Trophoblast cell (in vitro differentiated cells and primary cell): ENCODE data around the gene LDB2.

Experiments used
- DNase-seq, 2 donors: peaks; one replicate each; pipeline ENCODE4 v3.0.0-alpha.2; 2016
- H2AFZ ChIP-seq: 2 replicates; pipeline ENCODE4 v1.6.1; 2013; ENCODE audit warnings: low read length, moderate library complexity, mild to moderate bottlenecking; ENCODE audit not compliant: insufficient read depth, poor library complexity
- H2AK5ac ChIP-seq: 2 replicates; pipeline ENCODE4 v1.6.1; 2013; ENCODE audit warnings: mild to moderate bottlenecking, low read length
- H2BK120ac ChIP-seq: 2 replicates; pipeline ENCODE4 v1.6.1; 2013; ENCODE audit warnings: low read length, mild to moderate bottlenecking, moderate library complexity; ENCODE audit not compliant: insufficient read depth, poor library complexity
- H2BK12ac ChIP-seq: 2 replicates; pipeline ENCODE4 v1.6.1; 2013; ENCODE audit warnings: mild to moderate bottlenecking, low read length, moderate library complexity
- H2BK5ac ChIP-seq: 2 replicates; pipeline ENCODE4 v1.6.1; 2013; ENCODE audit warnings: low read length, low read depth, moderate library complexity, mild to moderate bottlenecking; ENCODE audit not compliant: poor library complexity
- H3K14ac ChIP-seq: 2 replicates; pipeline ENCODE4 v1.6.1; 2013; ENCODE audit warnings: mild to moderate bottlenecking, low read length
- H3K18ac ChIP-seq: 2 replicates; pipeline ENCODE4 v1.6.1; 2013; ENCODE audit warnings: mild to moderate bottlenecking, low read length
- H3K23ac ChIP-seq: 2 replicates; pipeline ENCODE4 v1.6.1; 2013; ENCODE audit warnings: low read length
- H3K27ac ChIP-seq: 2 replicates; pipeline ENCODE4 v1.5.1; 2013; ENCODE audit warnings: low read depth, mild to moderate bottlenecking, inconsistent platforms, low read length, moderate library complexity
- H3K27me3 ChIP-seq: 2 replicates; pipeline ENCODE4 v1.6.1; 2013; ENCODE audit warnings: inconsistent platforms, mild to moderate bottlenecking, low read length, moderate library complexity; ENCODE audit not compliant: insufficient read depth
- H3K36me3 ChIP-seq, 2 experiments: 1 replicate in 1 of 2; 2 replicates in 1 of 2; pipeline ENCODE4 v1.6.1; 2013; ENCODE audit warnings: low read length in 2 of 2, mild to moderate bottlenecking in 2 of 2, moderate library complexity in 1 of 2; ENCODE audit not compliant: insufficient read depth in 2 of 2, control insufficient read depth in 1 of 2
- H3K4ac ChIP-seq: 2 replicates; pipeline ENCODE4 v1.6.1; 2013; ENCODE audit warnings: low read depth, mild to moderate bottlenecking, low read length, moderate library complexity
- H3K4me1 ChIP-seq, 2 experiments: 1 replicate in 1 of 2; 2 replicates in 1 of 2; pipeline ENCODE4 v1.6.1; 2013; ENCODE audit warnings: low read length in 2 of 2, mild to moderate bottlenecking in 2 of 2, moderate library complexity in 1 of 2; ENCODE audit not compliant: insufficient read depth in 2 of 2, control insufficient read depth in 1 of 2
- H3K4me2 ChIP-seq: 2 replicates; pipeline ENCODE4 v1.6.1; 2013; ENCODE audit warnings: inconsistent platforms, mild to moderate bottlenecking, low read length, moderate library complexity
- H3K4me3 ChIP-seq: 2 replicates; pipeline ENCODE4 v1.5.1; 2013; ENCODE audit warnings: mild to moderate bottlenecking, low read depth, low read length, inconsistent platforms
- H3K79me1 ChIP-seq: one replicate; pipeline ENCODE4 v1.6.1; 2013; ENCODE audit warnings: low read length
- H3K79me2 ChIP-seq: 2 replicates; pipeline ENCODE4 v1.6.1; 2013; ENCODE audit warnings: low read length, mild to moderate bottlenecking; ENCODE audit not compliant: control insufficient read depth, insufficient read depth, poor library complexity
- H3K9ac ChIP-seq: 2 replicates; pipeline ENCODE4 v1.6.1; 2013; ENCODE audit warnings: mild to moderate bottlenecking, low read length
- H3K9me3 ChIP-seq: 2 replicates; pipeline ENCODE4 v1.6.1; 2013; ENCODE audit warnings: low read depth, mild to moderate bottlenecking, control low read depth, inconsistent platforms, low read length; ENCODE audit not compliant: insufficient read depth
- H4K12ac ChIP-seq: 2 replicates; pipeline ENCODE4 v1.6.1; 2013; ENCODE audit warnings: low read depth, mild to moderate bottlenecking, low read length, moderate library complexity
- H4K8ac ChIP-seq: 2 replicates; pipeline ENCODE4 v1.6.1; 2013; ENCODE audit warnings: low read depth, mild to moderate bottlenecking, low read length, moderate library complexity
- H4K91ac ChIP-seq: one replicate; pipeline ENCODE4 v1.6.1; 2013; ENCODE audit warnings: low read depth, mild to moderate bottlenecking, low read length, moderate library complexity
- WGBS: extraction: QIAGEN DNeasy Blood & Tissue Kit; methylation state at CpG from one replicate; pipeline ENCODE4 v1.1.7; 2013; ENCODE audit warnings: missing lambda C conversion rate; ENCODE audit not compliant: insufficient read length, insufficient coverage; ENCODE audit errors: extremely low coverage; 5-methylcytosine and 5-hydroxymethylcytosine counted together

The LDB2 gene

DNA sequence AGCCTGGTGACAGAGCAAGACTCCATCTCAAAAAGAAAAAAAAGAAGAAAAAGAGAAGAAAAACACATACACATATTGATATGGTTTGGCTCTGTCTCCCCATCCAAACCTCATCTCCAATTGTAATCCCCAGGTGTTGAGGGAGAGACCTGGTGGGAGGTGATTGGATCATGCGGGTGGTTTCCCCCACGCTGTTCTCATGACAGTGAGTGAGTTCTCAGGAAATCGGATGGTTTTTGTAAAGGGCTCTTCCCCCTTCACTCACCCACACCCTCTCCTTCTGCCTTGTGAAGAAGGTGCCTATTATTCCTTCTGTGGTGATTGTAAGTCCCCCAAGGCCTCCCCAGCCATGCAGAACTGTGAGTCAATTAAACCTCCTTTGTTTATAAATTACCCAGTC is 68.4 kb downstream of the LDB2 start:
- no peak overlapping the region for H3K9ac ChIP-seq
- H2AFZ ChIP-seq, result no peak overlapping the region
- H4K8ac ChIP-seq, result no peak overlapping the region
- no peak overlapping the region for H3K4ac ChIP-seq
- no peaks in the 10 kb centered on the region for H3K79me2 ChIP-seq
- H3K4me2 ChIP-seq, result no peak overlapping the region
- no peak overlapping the region for H4K91ac ChIP-seq
- no peak overlapping the region for H3K23ac ChIP-seq
- no peak overlapping the region for H2BK120ac ChIP-seq
- H2BK12ac ChIP-seq, result no peak overlapping the region
- whole genome bisulfite sequencing, result no CpG with 5 or more reads among the region's 3 CpGs
- no peaks in the 10 kb centered on the region for H3K79me1 ChIP-seq
- DNase-seq, result no peak
- no peak overlapping the region for H3K14ac ChIP-seq
- H3K4me1 ChIP-seq, result peaks cover 4 to 6% of the 10 kb centered on the region in 2 experiments
- H2BK5ac ChIP-seq, result no peak overlapping the region
- H3K18ac ChIP-seq, result no peak overlapping the region
- H2AK5ac ChIP-seq, result no peak overlapping the region
- no peaks in the 10 kb centered on the region for H3K36me3 ChIP-seq
- no peak overlapping the region for H3K27ac ChIP-seq
- H3K4me3 ChIP-seq, result no peak overlapping the region
- no peaks in the 10 kb centered on the region for H3K9me3 ChIP-seq
- H4K12ac ChIP-seq, result no peak overlapping the region
- H3K27me3 ChIP-seq, result no peaks in the 10 kb centered on the region

DNA sequence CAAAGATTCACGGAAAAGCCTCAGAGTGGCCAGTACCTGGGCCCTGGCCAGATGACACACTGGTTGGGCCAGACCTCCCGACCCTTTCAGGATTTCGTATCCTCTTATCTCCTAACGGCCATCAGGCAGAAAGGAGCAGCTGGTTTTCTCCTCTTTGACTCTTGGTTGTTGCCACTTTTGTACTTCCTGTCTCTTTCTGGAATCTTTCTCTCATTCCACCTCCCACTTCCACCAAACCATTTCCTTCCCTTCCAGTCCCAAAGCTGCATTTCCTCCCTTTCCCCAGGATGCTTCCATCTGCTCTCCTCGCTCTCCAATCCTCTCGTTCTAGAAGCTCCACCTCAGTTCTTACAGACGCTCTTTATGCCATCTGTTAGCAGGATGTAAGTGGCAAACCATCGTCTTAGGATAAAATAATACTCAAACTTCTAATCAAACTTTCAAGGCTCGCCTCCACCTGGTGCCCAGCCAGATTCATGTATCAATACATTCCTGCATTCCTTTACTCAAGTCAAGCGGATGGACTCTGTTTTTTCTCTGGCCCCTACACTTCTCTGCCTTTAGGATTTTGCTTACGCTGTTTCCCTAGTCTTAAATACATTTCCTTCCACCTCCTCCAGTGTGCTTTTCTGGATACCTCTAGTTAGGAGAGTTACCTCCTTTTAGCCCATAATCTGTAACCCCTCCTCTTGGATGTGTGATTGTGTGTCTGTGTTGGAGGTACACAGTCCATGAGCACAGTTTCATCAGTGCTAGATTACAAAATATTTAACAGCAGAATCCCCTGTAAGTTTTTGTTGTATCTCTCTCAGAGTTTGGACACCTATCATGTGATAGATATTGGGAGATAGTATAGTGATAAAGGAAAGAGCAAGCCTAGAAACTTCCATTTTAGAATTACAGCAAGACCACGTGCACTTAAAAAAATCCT is 70.4 kb downstream of the LDB2 start:
- H4K91ac ChIP-seq, result no peak overlapping the region
- no peak overlapping the region for H2BK5ac ChIP-seq
- no CpG with 5 or more reads among the region's 12 CpGs for WGBS

DNA sequence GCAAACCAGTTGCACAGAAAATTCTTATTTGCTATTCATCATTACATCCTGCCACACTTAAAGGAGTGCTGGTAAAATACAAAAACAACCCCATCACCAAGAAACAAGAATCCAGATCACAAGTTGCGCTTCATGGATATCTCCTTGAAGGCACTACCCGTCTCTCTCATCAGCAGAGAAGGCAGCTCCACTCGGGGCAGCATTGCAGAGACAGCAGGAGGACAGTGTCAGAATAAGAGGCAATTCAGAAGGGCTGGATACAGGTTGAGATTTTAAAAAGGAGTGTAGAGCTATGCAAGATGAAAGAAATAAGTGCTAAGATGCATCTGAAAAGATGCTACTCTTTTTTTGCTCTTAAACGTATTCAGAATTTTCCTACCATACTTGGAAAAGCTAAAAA is 71.4 kb downstream of the LDB2 start:
- no peaks in the 10 kb centered on the region for H3K36me3 ChIP-seq
- H3K4me2 ChIP-seq, result no peak overlapping the region
- H3K27me3 ChIP-seq, result no peaks in the 10 kb centered on the region
- no peak overlapping the region for H2AK5ac ChIP-seq
- no peak overlapping the region for H3K9ac ChIP-seq
- H3K14ac ChIP-seq, result no peak overlapping the region
- H3K9me3 ChIP-seq, result no peaks in the 10 kb centered on the region
- no peak overlapping the region for H3K23ac ChIP-seq
- no CpG with 5 or more reads among the region's 4 CpGs for WGBS
- no peaks in the 10 kb centered on the region for H3K79me1 ChIP-seq
- H3K27ac ChIP-seq, result no peak overlapping the region
- H4K12ac ChIP-seq, result no peak overlapping the region
- H3K79me2 ChIP-seq, result no peaks in the 10 kb centered on the region
- H3K18ac ChIP-seq, result no peak overlapping the region
- peaks cover 4 to 6% of the 10 kb centered on the region in 2 experiments for H3K4me1 ChIP-seq
- no peak overlapping the region for H3K4me3 ChIP-seq
- H2BK5ac ChIP-seq, result no peak overlapping the region
- H2AFZ ChIP-seq, result no peak overlapping the region
- H4K8ac ChIP-seq, result no peak overlapping the region
- DNase-seq, result no peak
- no peak overlapping the region for H3K4ac ChIP-seq
- H2BK120ac ChIP-seq, result no peak overlapping the region
- no peak overlapping the region for H4K91ac ChIP-seq
- H2BK12ac ChIP-seq, result no peak overlapping the region

More for the DNA sequence above, 70.4 kb downstream of the LDB2 start:
- Histone ChIP-seq H3K4me3 (no peak overlapping the region), H3K23ac (no peak overlapping the region), H4K8ac (peak overlapping the region; percentile 15), H3K79me1 (no peaks in the 10 kb centered on the region), H2AFZ (peak overlapping the region; percentile 54), H2BK12ac (no peak overlapping the region), H3K4me2 (no peak overlapping the region), H3K36me3 (no peaks in the 10 kb centered on the region), H3K27ac (no peak overlapping the region), H2BK120ac (no peak overlapping the region), H3K79me2 (no peaks in the 10 kb centered on the region), H3K4me1 (peaks cover 4 to 6% of the 10 kb centered on the region in 2 experiments), H2AK5ac (no peak overlapping the region), H3K9ac (no peak overlapping the region), H3K18ac (no peak overlapping the region), H3K4ac (no peak overlapping the region), H3K14ac (no peak overlapping the region), H3K27me3 (no peaks in the 10 kb centered on the region), H3K9me3 (no peaks in the 10 kb centered on the region), H4K12ac (no peak overlapping the region)
- DNase-seq, result no peak

DNA sequence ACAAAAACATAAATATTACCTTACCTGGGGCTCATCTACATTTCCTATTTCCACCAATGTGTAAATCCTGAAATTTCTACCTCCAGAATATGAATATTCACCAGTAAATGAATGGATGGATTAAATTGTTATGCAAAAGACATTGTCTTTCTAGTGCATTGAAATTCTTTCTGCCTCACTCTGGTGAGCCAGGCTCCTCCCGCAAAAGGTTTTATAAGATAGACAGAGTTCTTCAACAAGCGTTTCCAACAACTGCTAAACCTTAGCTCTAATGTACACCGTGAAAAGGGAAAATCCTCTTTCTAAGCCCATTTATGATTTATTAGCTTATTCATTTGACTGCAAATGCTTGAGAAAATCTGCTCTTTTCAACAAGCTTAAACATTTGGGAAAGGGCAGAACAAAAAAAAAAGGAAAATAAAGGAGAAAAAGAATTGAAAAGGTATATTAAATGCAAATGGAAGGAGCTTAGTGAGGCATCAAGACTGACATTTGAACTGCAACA is 72.0 kb downstream of the LDB2 start:
- no peak overlapping the region for H3K14ac ChIP-seq
- H3K9me3 ChIP-seq, result no peaks in the 10 kb centered on the region
- no CpG with 5 or more reads among the region's 3 CpGs for WGBS
- no peaks in the 10 kb centered on the region for H3K79me2 ChIP-seq
- no peaks in the 10 kb centered on the region for H3K79me1 ChIP-seq
- no peak for DNase-seq
- no peak overlapping the region for H4K12ac ChIP-seq
- H3K4ac ChIP-seq, result no peak overlapping the region
- H3K27me3 ChIP-seq, result no peaks in the 10 kb centered on the region
- H3K27ac ChIP-seq, result no peak overlapping the region
- no peak overlapping the region for H4K8ac ChIP-seq
- no peak overlapping the region for H3K4me3 ChIP-seq
- H2BK5ac ChIP-seq, result no peak overlapping the region
- no peak overlapping the region for H2AK5ac ChIP-seq
- H3K18ac ChIP-seq, result no peak overlapping the region
- no peak overlapping the region for H2BK12ac ChIP-seq
- H3K36me3 ChIP-seq, result no peaks in the 10 kb centered on the region
- H3K4me1 ChIP-seq, result peaks cover 4 to 6% of the 10 kb centered on the region in 2 experiments
- no peak overlapping the region for H2AFZ ChIP-seq
- no peak overlapping the region for H3K23ac ChIP-seq
- H2BK120ac ChIP-seq, result no peak overlapping the region
- no peak overlapping the region for H4K91ac ChIP-seq
- no peak overlapping the region for H3K9ac ChIP-seq
- no peak overlapping the region for H3K4me2 ChIP-seq
